Measurements from ENCODE around the gene SNX24. TPM values are rescaled to one million over a fixed set of nuclear protein-coding genes. Genes with fewer than 3 reads are reported as not detected.

The SNX24 gene
- 7.1 and 21.0 TPM in 2 replicates for total RNA-seq (ENCODE audit: low replicate concordance)

GRCh38 chr5:122845229-122846050 lies at the start of gene SNX24:
SNX24 (plus strand) TSS chr5:122845613; CDS start chr5:122845634, 21 bp downstream.
- Histone ChIP-seq H3K27me3 (peaks cover 20% of the 10 kb centered on the region), H4K20me1 (ENCODE audit: low read depth) (no peaks in the 10 kb centered on the region), H2AFZ (replicated peaks) (peak within 1 kb of the TSS; percentile 98), H3K79me2 (ENCODE audit: low read depth) (no peaks in the 10 kb centered on the region), H3K9ac (peak within 1 kb of the TSS; percentile 35), H3K4me2 (peak within 1 kb of the TSS; percentile 89), H3K9me3 (ENCODE audit: low read depth) (no peaks in the 10 kb centered on the region), H3K4me1 (peaks cover 7% of the 10 kb centered on the region), H3K4me3 (peak within 1 kb of the TSS; percentile 94), H3K36me3 (no peaks in the 10 kb centered on the region), H3F3A (ENCODE audit: low read depth) (peaks cover 16% of the 10 kb centered on the region), H3K27ac (no peak within 1 kb of the TSS)
- Mint-ChIP-seq H3K9me3 (peaks cover 2% of the 10 kb centered on the region), H3K36me3 (peaks cover 11% of the 10 kb centered on the region), H3K4me3 (peak within 1 kb of the TSS; percentile 90), H3K27me3 (ENCODE audit: insufficient read depth, low read depth) (peaks cover 4% of the 10 kb centered on the region), H3K4me1 (peaks cover 20% of the 10 kb centered on the region), H3K27ac (peak within 1 kb of the TSS; percentile 31)
- DNase-seq (ENCODE audit: low spot score), result peak; percentile 88
- TF ChIP-seq EZH2phosphoT487 (IDR thresholded peaks at IDR 0.05) (no peak), EZH2 (IDR thresholded peaks at IDR 0.05) (peak; percentile 21), CTCF (IDR thresholded peaks at IDR 0.05) (peak; percentile 6)

- Mint-ChIP-seq H3K4me3 (no peak overlapping the region), H3K4me1 (peaks cover 25% of the 10 kb centered on the region), H3K36me3 (peaks cover 34% of the 10 kb centered on the region), H3K9me3 (no peaks in the 10 kb centered on the region), H3K27ac (no peak overlapping the region), H3K27me3 (ENCODE audit: insufficient read depth, low read depth) (no peaks in the 10 kb centered on the region)
- Histone ChIP-seq H3K4me3 (no peak overlapping the region), H3F3A (ENCODE audit: low read depth) (peaks cover 8% of the 10 kb centered on the region), H3K9ac (no peak overlapping the region), H3K36me3 (no peaks in the 10 kb centered on the region), H3K79me2 (ENCODE audit: low read depth) (no peaks in the 10 kb centered on the region), H3K4me1 (peaks cover 21% of the 10 kb centered on the region), H4K20me1 (ENCODE audit: low read depth) (peaks cover 6% of the 10 kb centered on the region), H3K27me3 (no peaks in the 10 kb centered on the region), H2AFZ (replicated peaks) (no peak overlapping the region), H3K27ac (no peak overlapping the region), H3K4me2 (no peak overlapping the region), H3K9me3 (ENCODE audit: low read depth) (no peaks in the 10 kb centered on the region)
- no peak for TF ChIP-seq EZH2phosphoT487 (IDR thresholded peaks at IDR 0.05)
- no peak for TF ChIP-seq EZH2 (IDR thresholded peaks at IDR 0.05)
- no peak for TF ChIP-seq CTCF (IDR thresholded peaks at IDR 0.05)
- no peak for DNase-seq (ENCODE audit: low spot score)
These were observed 39.9 kb upstream of the SNX24 start for GRCh38 chr5:122805481-122805880.

- peaks cover 18% of the 10 kb centered on the region for H3K4me1 ChIP-seq
- Mint-ChIP-seq H3K36me3 (peaks cover 18% of the 10 kb centered on the region), H3K9me3 (no peaks in the 10 kb centered on the region), H3K4me1 (peaks cover 13% of the 10 kb centered on the region), H3K27me3 (ENCODE audit: insufficient read depth, low read depth) (no peaks in the 10 kb centered on the region), H3K27ac (no peak overlapping the region), H3K4me3 (no peak overlapping the region)
- peaks cover 11% of the 10 kb centered on the region for H3F3A ChIP-seq (ENCODE audit: low read depth)
- H3K36me3 ChIP-seq, result peaks cover 5% of the 10 kb centered on the region
- no peak overlapping the region for H2AFZ ChIP-seq (replicated peaks)
- H3K9me3 ChIP-seq (ENCODE audit: low read depth), result no peaks in the 10 kb centered on the region
- no peak overlapping the region for H3K9ac ChIP-seq
- peaks cover 10% of the 10 kb centered on the region for H4K20me1 ChIP-seq (ENCODE audit: low read depth)
- no peaks in the 10 kb centered on the region for H3K79me2 ChIP-seq (ENCODE audit: low read depth)
- TF ChIP-seq CTCF (IDR thresholded peaks at IDR 0.05) (no peak), EZH2 (IDR thresholded peaks at IDR 0.05) (no peak), EZH2phosphoT487 (IDR thresholded peaks at IDR 0.05) (no peak)
- no peak for DNase-seq (ENCODE audit: low spot score)
- no peak overlapping the region for H3K4me3 ChIP-seq
- H3K4me2 ChIP-seq, result peak overlapping the region; percentile 36
- no peak overlapping the region for H3K27ac ChIP-seq
- H3K27me3 ChIP-seq, result no peaks in the 10 kb centered on the region
These were observed 35.0 kb upstream of the SNX24 start for GRCh38 chr5:122810405-122810804.

All from neural progenitor cell (in vitro differentiated cells).